Muscle layer of duodenum (tissue), 2 donors: ENCODE data around the gene ADAMTS16.

Experiments used
- H3K27ac ChIP-seq: one replicate; pipeline ENCODE4 v1.7.0; 2013; ENCODE audit warnings: mild to moderate bottlenecking, low read length
- H3K27me3 ChIP-seq: one replicate; pipeline ENCODE4 v1.7.0; 2013; ENCODE audit warnings: low read depth, mild to moderate bottlenecking, control low read depth, low read length
- H3K36me3 ChIP-seq, 2 donors: one replicate each; pipeline ENCODE4 v1.7.0; 2013; ENCODE audit warnings: low read length in 2 of 2, control low read depth in 1 of 2, mild to moderate bottlenecking in 1 of 2; ENCODE audit not compliant: insufficient read depth in 2 of 2, control insufficient read depth in 1 of 2
- H3K4me1 ChIP-seq, 2 donors: one replicate each; pipeline ENCODE4 v1.7.0; 2013; ENCODE audit warnings: low read length in 2 of 2, mild to moderate bottlenecking in 2 of 2, control low read depth in 1 of 2, moderate library complexity in 1 of 2; ENCODE audit not compliant: insufficient read depth in 2 of 2, control insufficient read depth in 1 of 2
- H3K4me3 ChIP-seq, 2 donors: one replicate each; pipeline ENCODE4 v1.7.0; 2013; ENCODE audit warnings: low read length in 2 of 2, low read depth in 1 of 2, mild to moderate bottlenecking in 1 of 2
- H3K9me3 ChIP-seq, 2 donors: one replicate each; pipeline ENCODE4 v1.7.0; 2013; ENCODE audit warnings: low read length in 2 of 2, control low read depth in 1 of 2, mild to moderate bottlenecking in 1 of 2; ENCODE audit not compliant: control insufficient read depth in 1 of 2
- donor health status: healthy.

The ADAMTS16 gene

DNA sequence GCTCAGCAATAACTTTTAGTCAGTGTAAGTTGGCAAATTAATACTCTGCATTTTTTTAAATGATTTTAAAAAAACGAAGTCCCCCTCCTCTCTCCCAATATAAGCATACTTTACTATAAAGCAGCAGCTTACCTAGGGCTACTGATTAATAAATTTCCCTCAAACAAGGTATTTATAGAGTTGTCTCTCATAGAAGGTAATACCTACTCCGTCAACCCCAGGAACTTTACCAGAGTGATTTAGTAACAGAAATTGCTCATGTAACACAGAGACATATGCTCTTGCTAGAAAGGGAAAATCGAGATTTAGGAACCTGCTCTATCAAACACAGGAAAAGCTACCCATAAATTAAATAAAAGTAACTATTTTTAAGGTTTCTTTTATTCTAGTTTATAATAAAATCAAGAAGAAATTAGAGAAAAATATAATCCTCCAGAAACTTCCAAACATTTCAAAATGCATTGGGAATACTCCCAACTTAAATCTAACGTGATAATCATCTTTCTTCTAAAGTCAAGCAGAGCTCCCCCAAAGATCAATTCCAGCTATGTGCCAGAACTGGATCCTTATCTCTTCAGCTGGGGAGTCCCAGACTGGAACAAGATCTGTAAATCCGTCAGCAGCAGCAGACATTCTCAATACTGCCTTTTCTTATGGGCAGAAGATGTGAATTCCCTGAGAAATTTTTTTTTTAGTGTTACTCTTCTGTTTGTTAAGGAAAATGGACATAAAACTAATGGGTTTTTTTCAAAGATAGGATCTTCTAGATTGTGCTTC lies 69.6 kb downstream of the ADAMTS16 start:
- no peaks in the 10 kb centered on the region for H3K4me1 ChIP-seq
- no peaks in the 10 kb centered on the region for H3K36me3 ChIP-seq
- no peak overlapping the region for H3K4me3 ChIP-seq
- no peaks in the 10 kb centered on the region for H3K9me3 ChIP-seq
- no peak overlapping the region for H3K27ac ChIP-seq
- no peaks in the 10 kb centered on the region for H3K27me3 ChIP-seq

DNA sequence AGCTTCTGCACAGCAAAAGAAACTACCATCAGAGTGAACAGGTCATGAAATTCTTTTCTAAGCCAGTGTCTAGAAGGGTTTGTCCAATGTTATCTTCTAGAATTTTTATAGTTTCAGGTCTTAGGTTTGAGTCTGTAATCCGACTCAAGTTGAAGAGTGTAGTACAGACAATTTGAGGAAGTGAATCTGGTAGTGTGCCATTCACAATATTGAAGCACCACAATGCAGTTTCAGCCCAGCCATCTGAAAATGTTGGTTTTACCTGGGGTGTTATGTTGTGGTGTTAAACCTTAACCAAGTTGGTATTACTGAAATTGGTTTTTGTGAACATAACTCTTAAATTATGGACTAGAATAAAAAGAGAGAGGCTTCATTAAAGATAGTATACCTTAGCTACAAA lies 77.2 kb downstream of the ADAMTS16 start:
- H3K36me3 ChIP-seq = no peaks in the 10 kb centered on the region
- no peak overlapping the region for H3K27ac ChIP-seq
- no peaks in the 10 kb centered on the region for H3K27me3 ChIP-seq
- no peaks in the 10 kb centered on the region for H3K9me3 ChIP-seq
- no peaks in the 10 kb centered on the region for H3K4me1 ChIP-seq
- H3K4me3 ChIP-seq = no peak overlapping the region

DNA sequence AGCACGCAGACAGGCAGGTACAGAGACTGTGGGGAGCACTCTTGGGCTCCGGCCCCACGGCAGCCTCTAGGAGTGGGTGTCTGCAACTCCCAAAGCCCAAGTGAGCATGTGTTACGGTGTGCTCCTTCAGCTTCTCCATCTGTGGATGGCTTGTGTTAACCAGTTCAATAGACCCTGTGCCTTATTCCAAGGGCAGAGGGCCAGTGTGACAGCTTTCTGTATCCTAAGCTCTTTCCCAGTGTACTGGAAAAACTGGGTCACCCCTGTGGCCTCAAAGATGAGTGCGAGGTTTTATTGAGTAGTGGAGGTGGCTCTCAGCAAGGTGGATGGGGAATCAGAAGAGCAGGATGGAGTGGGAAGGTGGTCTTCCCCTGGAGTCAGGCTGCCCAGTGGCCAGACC lies 78.3 kb downstream of the ADAMTS16 start:
- H3K36me3 ChIP-seq = no peaks in the 10 kb centered on the region
- no peaks in the 10 kb centered on the region for H3K4me1 ChIP-seq
- no peak overlapping the region for H3K4me3 ChIP-seq
- no peaks in the 10 kb centered on the region for H3K27me3 ChIP-seq
- H3K27ac ChIP-seq = no peak overlapping the region
- H3K9me3 ChIP-seq = no peaks in the 10 kb centered on the region

DNA sequence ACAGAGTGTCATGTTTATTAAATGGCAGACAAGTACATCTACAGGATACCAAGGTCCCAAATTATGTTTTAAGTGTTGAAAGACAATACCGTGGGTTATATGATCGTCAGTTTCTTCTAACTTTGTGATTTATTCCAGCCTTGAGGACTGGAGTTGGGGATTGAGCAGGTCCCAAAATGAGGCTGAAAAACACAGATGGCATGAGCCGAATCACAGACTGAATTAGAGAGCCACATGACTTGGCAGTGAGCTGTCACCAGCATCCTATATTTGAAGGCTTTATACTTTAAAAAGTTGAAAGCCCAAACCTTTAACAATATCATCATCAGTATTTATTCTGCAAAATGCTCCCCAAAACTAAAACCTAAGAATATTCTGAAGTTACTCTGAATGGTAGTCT lies 79.4 kb downstream of the ADAMTS16 start:
- Histone ChIP-seq H3K4me1 (no peaks in the 10 kb centered on the region), H3K9me3 (no peaks in the 10 kb centered on the region), H3K27me3 (no peaks in the 10 kb centered on the region), H3K27ac (no peak overlapping the region), H3K36me3 (no peaks in the 10 kb centered on the region), H3K4me3 (no peak overlapping the region)

DNA sequence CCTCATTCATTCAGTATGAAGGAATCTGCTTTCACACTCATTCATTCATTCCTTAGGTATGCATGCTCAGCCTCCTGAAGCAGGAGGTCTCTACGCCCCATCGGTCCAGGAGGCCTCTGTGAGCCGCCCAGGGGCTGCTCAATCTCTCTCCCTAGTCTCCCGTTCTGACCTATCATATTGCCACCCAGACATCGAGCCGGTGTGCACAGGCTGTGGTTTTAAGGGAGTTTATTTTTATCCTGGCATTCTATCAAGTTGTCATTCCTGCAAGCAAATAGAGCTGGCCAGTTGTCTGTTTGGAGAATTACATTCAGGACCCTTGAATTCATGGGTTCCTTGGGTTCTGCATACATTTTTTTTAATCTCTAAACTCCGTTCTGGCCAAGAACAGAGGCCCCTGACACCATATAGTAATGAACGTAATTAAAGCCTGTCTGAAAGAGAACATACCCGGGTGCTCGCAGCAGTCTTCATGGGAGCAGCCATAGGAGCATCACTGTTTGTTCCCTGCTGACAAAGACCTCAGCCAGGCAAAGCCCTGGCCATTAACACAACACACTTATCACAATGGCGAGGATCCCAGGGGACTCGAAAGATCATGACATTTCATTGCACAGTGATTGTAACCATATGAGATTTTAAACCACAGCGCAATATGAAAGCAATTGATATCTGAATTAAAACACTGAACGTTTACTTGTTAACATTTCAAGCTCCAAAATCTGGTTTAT lies 80.9 kb downstream of the ADAMTS16 start:
- Histone ChIP-seq H3K9me3 (no peaks in the 10 kb centered on the region), H3K36me3 (no peaks in the 10 kb centered on the region), H3K4me3 (no peak overlapping the region), H3K27me3 (no peaks in the 10 kb centered on the region), H3K27ac (no peak overlapping the region), H3K4me1 (no peaks in the 10 kb centered on the region)

DNA sequence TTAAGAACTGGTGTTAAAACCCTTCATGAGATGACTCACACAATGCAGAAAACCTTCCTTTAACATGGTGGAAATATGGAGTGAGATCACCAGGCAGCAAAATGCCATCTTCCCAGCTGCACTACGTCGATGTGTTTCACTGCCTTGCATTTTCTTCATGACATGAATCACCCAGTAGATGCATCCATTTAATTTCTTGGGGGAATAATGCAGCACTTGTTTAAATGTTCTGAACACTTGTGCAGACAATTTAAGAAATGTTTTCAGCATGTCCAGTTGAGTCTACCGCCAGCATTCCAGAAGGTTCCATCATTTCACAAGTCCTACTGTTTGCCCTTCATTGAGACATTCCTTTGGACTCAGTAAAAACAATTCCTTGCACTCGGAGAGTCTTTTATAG lies 81.6 kb downstream of the ADAMTS16 start:
- Histone ChIP-seq H3K27ac (no peak overlapping the region), H3K27me3 (no peaks in the 10 kb centered on the region), H3K9me3 (no peaks in the 10 kb centered on the region)

DNA sequence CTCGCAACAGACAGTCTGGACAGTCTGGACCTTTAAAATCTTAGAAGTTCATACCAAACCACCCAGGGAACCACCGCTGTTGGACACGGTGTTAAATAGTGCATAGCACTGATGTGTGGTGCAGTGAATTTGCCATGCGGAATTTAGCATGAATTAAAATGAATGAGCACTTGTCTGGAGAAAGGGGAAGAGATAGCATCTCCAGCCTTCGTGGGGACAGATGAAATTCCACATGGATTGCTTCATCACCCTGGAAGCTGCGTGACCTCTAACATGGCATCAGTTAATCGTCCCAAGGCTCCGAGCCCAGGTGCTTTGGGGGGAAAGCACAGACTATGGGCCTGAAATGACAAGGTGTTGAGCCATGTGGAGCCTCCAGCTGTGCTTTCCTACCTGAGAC lies 91.4 kb downstream of the ADAMTS16 start:
- Histone ChIP-seq H3K27ac (no peak overlapping the region), H3K4me1 (no peaks in the 10 kb centered on the region), H3K36me3 (no peaks in the 10 kb centered on the region), H3K27me3 (no peaks in the 10 kb centered on the region), H3K9me3 (no peaks in the 10 kb centered on the region), H3K4me3 (no peak overlapping the region)

More for the DNA sequence above, 81.6 kb downstream of the ADAMTS16 start:
- H3K4me3 ChIP-seq = no peak overlapping the region
- H3K4me1 ChIP-seq = no peaks in the 10 kb centered on the region
- no peaks in the 10 kb centered on the region for H3K36me3 ChIP-seq

DNA sequence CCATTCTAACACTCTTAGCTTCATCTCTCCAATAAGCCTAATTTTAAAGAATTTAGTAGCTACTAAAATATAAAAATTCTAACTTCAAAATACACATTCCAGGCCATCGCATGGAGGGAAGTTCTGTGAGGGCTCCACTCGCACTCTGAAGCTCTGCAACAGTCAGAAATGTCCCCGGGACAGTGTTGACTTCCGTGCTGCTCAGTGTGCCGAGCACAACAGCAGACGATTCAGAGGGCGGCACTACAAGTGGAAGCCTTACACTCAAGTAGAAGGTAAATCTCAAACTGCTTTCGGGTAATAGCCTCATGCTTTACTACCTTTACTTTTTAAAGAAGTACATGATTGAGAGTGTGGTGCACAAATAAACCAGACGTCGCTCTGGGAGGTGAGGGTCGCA lies 94.8 kb downstream of the ADAMTS16 start:
- H3K36me3 ChIP-seq = no peaks in the 10 kb centered on the region
- H3K9me3 ChIP-seq = no peaks in the 10 kb centered on the region
- H3K4me1 ChIP-seq = no peaks in the 10 kb centered on the region
- no peak overlapping the region for H3K27ac ChIP-seq
- no peaks in the 10 kb centered on the region for H3K27me3 ChIP-seq
- H3K4me3 ChIP-seq = no peak overlapping the region

DNA sequence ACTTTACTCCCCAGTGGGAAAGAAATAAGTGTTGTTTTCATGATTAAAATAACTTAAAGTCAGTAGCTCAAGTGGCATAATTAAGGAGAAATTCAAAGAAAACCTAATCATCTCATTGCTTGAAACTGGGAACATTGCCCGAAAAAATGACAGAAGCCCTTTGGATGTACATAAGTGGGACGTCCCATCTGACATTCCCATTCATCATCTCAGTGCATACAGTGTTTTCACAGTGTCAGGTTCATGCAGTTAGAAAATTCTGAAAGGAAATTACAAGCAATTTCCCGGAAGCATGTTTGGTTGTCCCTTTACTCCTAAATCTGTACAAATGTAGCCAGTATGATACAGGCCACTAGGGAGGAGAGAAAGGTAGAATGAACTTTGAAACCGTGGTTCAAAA lies 95.6 kb downstream of the ADAMTS16 start:
- Histone ChIP-seq H3K27me3 (no peaks in the 10 kb centered on the region), H3K4me3 (no peak overlapping the region), H3K27ac (no peak overlapping the region), H3K9me3 (no peaks in the 10 kb centered on the region), H3K36me3 (no peaks in the 10 kb centered on the region), H3K4me1 (no peaks in the 10 kb centered on the region)

DNA sequence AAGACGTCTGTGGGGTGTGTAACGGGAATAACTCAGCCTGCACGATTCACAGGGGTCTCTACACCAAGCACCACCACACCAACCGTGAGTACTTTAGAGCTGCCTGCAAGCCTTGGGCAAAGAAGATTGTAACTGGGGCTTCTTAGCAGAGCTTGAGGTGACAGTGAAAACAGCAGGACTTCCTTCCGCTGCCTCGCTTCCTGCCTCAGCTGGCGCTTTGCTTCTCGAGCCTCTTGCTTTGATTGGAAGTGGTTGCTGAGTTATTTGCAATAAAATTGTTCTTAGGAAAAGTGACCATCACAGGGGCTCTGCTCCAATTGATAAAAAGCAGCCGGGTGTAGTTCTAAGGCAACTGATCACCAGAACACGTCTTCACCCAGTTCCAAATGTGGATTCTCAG lies 99.1 kb downstream of the ADAMTS16 start:
- Histone ChIP-seq H3K27me3 (no peaks in the 10 kb centered on the region), H3K4me3 (no peak overlapping the region), H3K4me1 (no peaks in the 10 kb centered on the region), H3K27ac (no peak overlapping the region), H3K9me3 (no peaks in the 10 kb centered on the region), H3K36me3 (no peaks in the 10 kb centered on the region)

DNA sequence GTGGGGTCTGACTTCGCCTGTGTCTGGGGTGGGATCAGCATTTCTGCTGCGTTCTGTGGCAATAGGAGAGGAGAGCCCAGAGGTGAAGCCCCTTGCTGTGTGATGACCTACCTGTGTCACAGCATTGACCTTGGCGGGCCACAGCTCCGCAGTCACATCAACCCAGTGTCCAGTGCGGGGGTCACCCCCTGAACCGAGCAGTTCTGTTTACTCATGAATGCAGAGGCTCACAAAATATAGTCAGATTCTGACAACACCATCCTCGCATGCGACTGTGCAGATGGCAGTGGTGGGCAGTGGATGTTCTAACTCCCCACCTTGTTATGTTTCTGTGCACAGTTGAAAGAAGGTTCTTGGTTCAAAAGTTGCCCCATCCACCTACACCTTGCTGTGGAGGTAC lies 100.1 kb downstream of the ADAMTS16 start:
- Histone ChIP-seq H3K27ac (no peak overlapping the region), H3K9me3 (no peaks in the 10 kb centered on the region), H3K4me1 (no peaks in the 10 kb centered on the region), H3K36me3 (no peaks in the 10 kb centered on the region), H3K4me3 (no peak overlapping the region), H3K27me3 (no peaks in the 10 kb centered on the region)
